ENCODE measurements around the gene GXYLT2. TPM values are rescaled to one million over a fixed set of nuclear protein-coding genes. Genes with fewer than 3 reads are reported as not detected.
"Not testable (repeated sequence)": the region's sequence is repeated elsewhere in the genome, so short reads cannot be mapped to it uniquely, and the experiment has no call there.

The GXYLT2 gene
- total and polyA plus RNA-seq, 4 donors: 1.9 to 46.4 (median 11.5) TPM

- 89 to 91% methylated on average over 14 of the region's 14 CpGs for WGBS, 2 donors
- Histone ChIP-seq H3K27ac (ENCODE audit: low read depth in 1 of 2, low read length in 2 of 2) (no peak overlapping the region), H3K4me3 (ENCODE audit: low read length in 2 of 2) (no peak overlapping the region), H3K36me3 (ENCODE audit: control insufficient read depth in 1 of 2, insufficient read depth in 2 of 2, low read length in 1 of 2) (no peaks in the 10 kb centered on the region), H3K27me3 (ENCODE audit: control insufficient read depth in 1 of 2, insufficient read depth in 2 of 2, low read length in 1 of 2) (no peaks in the 10 kb centered on the region), H3K9me3 (ENCODE audit: control insufficient read depth, low read length) (no peaks in the 10 kb centered on the region), H3K4me1 (ENCODE audit: control insufficient read depth in 1 of 2, insufficient read depth in 2 of 2, low read length in 2 of 2) (peaks cover 0 to 4% of the 10 kb centered on the region in 2 donors)
- DNase-seq: no peak
- intact Hi-C loops (cut with DNase I): no loop called here
- ATAC-seq (ENCODE audit: low FRiP score): no peak
These were observed 26.5 kb downstream of the GXYLT2 start for GRCh38 chr3:72914383-72914782.

- DNase-seq (no peak), ATAC-seq (ENCODE audit: low FRiP score) (no peak)
- no peaks in the 10 kb centered on the region for H3K4me1 ChIP-seq (ENCODE audit: control insufficient read depth in 1 of 2, insufficient read depth in 2 of 2, low read length in 2 of 2)
- no peaks in the 10 kb centered on the region for H3K36me3 ChIP-seq (ENCODE audit: control insufficient read depth in 1 of 2, insufficient read depth in 2 of 2, low read length in 1 of 2)
- H3K27me3 ChIP-seq (ENCODE audit: control insufficient read depth in 1 of 2, insufficient read depth in 2 of 2, low read length in 1 of 2): no peaks in the 10 kb centered on the region
- intact Hi-C loops (cut with DNase I): no loop called here
- 94 to 100% methylated on average over 2 of the region's 2 CpGs for WGBS, 2 donors
- no peak overlapping the region for H3K27ac ChIP-seq (ENCODE audit: low read depth in 1 of 2, low read length in 2 of 2)
- H3K9me3 ChIP-seq (ENCODE audit: control insufficient read depth, low read length): no peaks in the 10 kb centered on the region
- H3K4me3 ChIP-seq (ENCODE audit: low read length in 2 of 2): no peak overlapping the region
These were observed 28.4 kb downstream of the GXYLT2 start for GRCh38 chr3:72916250-72916649.

GRCh38 chr3:72919520-72919919 lies 31.7 kb downstream of the GXYLT2 start:
- H3K27ac ChIP-seq (ENCODE audit: low read depth in 1 of 2, low read length in 2 of 2): no peak overlapping the region
- H3K36me3 ChIP-seq (ENCODE audit: control insufficient read depth in 1 of 2, insufficient read depth in 2 of 2, low read length in 1 of 2): no peaks in the 10 kb centered on the region
- no peaks in the 10 kb centered on the region for H3K9me3 ChIP-seq (ENCODE audit: control insufficient read depth, low read length)
- DNase-seq (no peak), ATAC-seq (ENCODE audit: low FRiP score) (no peak)
- intact Hi-C loops (cut with DNase I): no loop called here
- H3K4me3 ChIP-seq (ENCODE audit: low read length in 2 of 2): no peak overlapping the region
- H3K4me1 ChIP-seq (ENCODE audit: control insufficient read depth in 1 of 2, insufficient read depth in 2 of 2, low read length in 2 of 2): no peaks in the 10 kb centered on the region
- no peaks in the 10 kb centered on the region for H3K27me3 ChIP-seq (ENCODE audit: control insufficient read depth in 1 of 2, insufficient read depth in 2 of 2, low read length in 1 of 2)
- 97% methylated on average over 8 of the region's 8 CpGs for WGBS, 2 donors

DNA sequence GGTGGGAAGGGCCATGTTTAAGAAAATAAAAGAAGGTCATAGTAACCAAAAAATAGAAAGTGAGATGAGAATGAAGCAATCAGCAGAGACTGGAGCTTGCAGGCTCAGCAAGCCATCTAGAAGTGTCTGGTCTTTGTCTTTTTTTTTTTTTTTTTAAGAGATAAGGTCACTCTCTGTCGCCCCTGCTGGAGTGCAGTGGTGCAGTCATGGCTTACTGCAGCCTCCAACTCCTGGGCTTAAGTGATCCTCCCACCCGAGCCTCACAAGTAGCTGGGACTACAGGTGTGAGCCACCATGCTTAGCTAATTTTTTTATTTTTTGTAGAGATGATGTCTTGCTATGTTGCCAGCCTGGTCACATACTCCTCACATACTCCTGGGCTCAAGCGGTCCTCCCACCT lies 36.2 kb downstream of the GXYLT2 start:
- no peak for ATAC-seq (ENCODE audit: low FRiP score)
- WGBS, 2 donors: 89 to 90% methylated on average over 3 of the region's 3 CpGs
- intact Hi-C loops (cut with DNase I): no loop called here

DNA sequence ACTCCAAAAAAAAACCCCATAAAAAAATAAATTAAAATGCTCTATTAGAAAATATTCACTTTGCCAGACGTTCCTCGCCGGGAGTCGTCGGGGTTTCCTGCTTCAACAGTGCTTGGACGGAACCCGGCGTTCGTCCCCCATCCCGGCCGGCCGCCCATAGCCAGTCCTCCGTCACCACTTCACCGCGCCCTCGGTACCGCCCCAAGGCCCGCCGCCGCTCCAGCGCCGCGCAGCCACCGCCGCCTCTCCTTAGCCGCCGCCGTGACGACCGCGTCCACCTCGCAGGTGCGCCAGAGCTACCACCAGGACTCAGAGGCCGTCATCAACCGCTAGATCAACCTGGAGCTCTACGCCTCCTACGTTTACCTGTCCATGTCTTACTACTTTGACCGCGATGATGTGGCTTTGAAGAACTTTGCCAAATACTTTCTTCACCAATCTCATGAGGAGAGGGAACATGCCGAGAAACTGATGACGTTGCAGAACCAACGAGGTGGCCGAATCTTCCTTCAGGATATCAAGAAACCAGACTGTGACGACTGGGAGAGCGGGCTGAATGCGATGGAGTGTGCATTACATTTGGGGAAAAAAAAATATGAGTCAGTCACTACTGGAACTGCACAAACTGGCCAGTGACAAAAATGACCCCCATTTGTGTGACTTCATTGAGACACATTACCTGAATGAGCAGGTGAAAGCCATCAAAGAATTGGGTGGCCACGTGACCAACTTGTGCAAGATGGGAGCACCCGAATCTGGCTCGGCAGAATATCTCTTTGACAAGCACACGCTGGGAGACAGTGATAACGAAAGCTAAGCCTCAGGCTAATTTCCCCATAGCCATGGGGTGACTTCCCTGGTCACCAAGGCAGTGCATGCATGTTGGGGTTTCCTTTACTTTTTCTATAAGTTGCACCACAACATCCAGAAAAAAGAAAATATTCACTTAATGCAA lies 41.2 kb downstream of the GXYLT2 start:
- H3K27ac ChIP-seq (ENCODE audit: low read depth in 1 of 2, low read length in 2 of 2); H3K4me1 ChIP-seq (ENCODE audit: control insufficient read depth in 1 of 2, insufficient read depth in 2 of 2, low read length in 2 of 2); H3K27me3 ChIP-seq (ENCODE audit: control insufficient read depth in 1 of 2, insufficient read depth in 2 of 2, low read length in 1 of 2); H3K4me3 ChIP-seq (ENCODE audit: low read length in 2 of 2); intact Hi-C loops (cut with DNase I); ATAC-seq (ENCODE audit: low FRiP score); H3K9me3 ChIP-seq (ENCODE audit: control insufficient read depth, low read length); H3K36me3 ChIP-seq (ENCODE audit: control insufficient read depth in 1 of 2, insufficient read depth in 2 of 2, low read length in 1 of 2): not testable (repeated sequence)
- peak in 1 of 2 donors; percentile 76 for DNase-seq
- 89% methylated on average over 51 of the region's 51 CpGs for WGBS, 2 donors

More for the DNA sequence above, 36.2 kb downstream of the GXYLT2 start:
- Histone ChIP-seq H3K27ac (ENCODE audit: low read depth in 1 of 2, low read length in 2 of 2) (no peak overlapping the region), H3K4me3 (ENCODE audit: low read length in 2 of 2) (no peak overlapping the region), H3K27me3 (ENCODE audit: control insufficient read depth in 1 of 2, insufficient read depth in 2 of 2, low read length in 1 of 2) (no peaks in the 10 kb centered on the region), H3K4me1 (ENCODE audit: control insufficient read depth in 1 of 2, insufficient read depth in 2 of 2, low read length in 2 of 2) (no peaks in the 10 kb centered on the region), H3K36me3 (ENCODE audit: control insufficient read depth in 1 of 2, insufficient read depth in 2 of 2, low read length in 1 of 2) (peaks cover 0 to 1% of the 10 kb centered on the region in 2 donors), H3K9me3 (ENCODE audit: control insufficient read depth, low read length) (no peaks in the 10 kb centered on the region)
- no peak for DNase-seq

- WGBS, 2 donors: 93 to 96% methylated on average over 4 of the region's 4 CpGs
- no peak overlapping the region for H3K4me3 ChIP-seq (ENCODE audit: low read length in 2 of 2)
- no peak overlapping the region for H3K27ac ChIP-seq (ENCODE audit: low read depth in 1 of 2, low read length in 2 of 2)
- ATAC-seq (ENCODE audit: low FRiP score) (no peak), DNase-seq (no peak)
- H3K4me1 ChIP-seq (ENCODE audit: control insufficient read depth in 1 of 2, insufficient read depth in 2 of 2, low read length in 2 of 2): no peaks in the 10 kb centered on the region
- H3K27me3 ChIP-seq (ENCODE audit: control insufficient read depth in 1 of 2, insufficient read depth in 2 of 2, low read length in 1 of 2): no peaks in the 10 kb centered on the region
- intact Hi-C loops (cut with DNase I): loop anchor here (10.0 kb wide), 1 partner anchor 154 kb away; no protein-coding TSS in a partner anchor
- no peaks in the 10 kb centered on the region for H3K9me3 ChIP-seq (ENCODE audit: control insufficient read depth, low read length)
- peaks cover 0 to 1% of the 10 kb centered on the region in 2 donors for H3K36me3 ChIP-seq (ENCODE audit: control insufficient read depth in 1 of 2, insufficient read depth in 2 of 2, low read length in 1 of 2)
These were observed 42.9 kb downstream of the GXYLT2 start for GRCh38 chr3:72930754-72931153.

- Histone ChIP-seq H3K27me3 (ENCODE audit: control insufficient read depth in 1 of 2, insufficient read depth in 2 of 2, low read length in 1 of 2) (no peaks in the 10 kb centered on the region), H3K4me1 (ENCODE audit: control insufficient read depth in 1 of 2, insufficient read depth in 2 of 2, low read length in 2 of 2) (no peaks in the 10 kb centered on the region), H3K9me3 (ENCODE audit: control insufficient read depth, low read length) (no peaks in the 10 kb centered on the region), H3K36me3 (ENCODE audit: control insufficient read depth in 1 of 2, insufficient read depth in 2 of 2, low read length in 1 of 2) (peaks cover 0 to 1% of the 10 kb centered on the region in 2 donors), H3K4me3 (ENCODE audit: low read length in 2 of 2) (no peak overlapping the region), H3K27ac (ENCODE audit: low read depth in 1 of 2, low read length in 2 of 2) (no peak overlapping the region)
- no peak for ATAC-seq (ENCODE audit: low FRiP score)
- intact Hi-C loops (cut with DNase I): loop anchor here (10.0 kb wide), 1 partner anchor 152 kb away; no protein-coding TSS in a partner anchor
- no peak for DNase-seq
These were observed 44.6 kb downstream of the GXYLT2 start for GRCh38 chr3:72932416-72932815.

- ATAC-seq (ENCODE audit: low FRiP score) (peak; percentile 92), DNase-seq (peak in 1 of 2 donors; percentile 54)
- Histone ChIP-seq H3K36me3 (ENCODE audit: control insufficient read depth in 1 of 2, insufficient read depth in 2 of 2, low read length in 1 of 2) (peaks cover 0 to 2% of the 10 kb centered on the region in 2 donors), H3K27me3 (ENCODE audit: control insufficient read depth in 1 of 2, insufficient read depth in 2 of 2, low read length in 1 of 2) (no peaks in the 10 kb centered on the region), H3K27ac (ENCODE audit: low read depth in 1 of 2, low read length in 2 of 2) (peak overlapping the region in 1 of 2 donors; percentile 9), H3K4me1 (ENCODE audit: control insufficient read depth in 1 of 2, insufficient read depth in 2 of 2, low read length in 2 of 2) (peaks cover 1 to 3% of the 10 kb centered on the region in 2 donors), H3K4me3 (ENCODE audit: low read length in 2 of 2) (no peak overlapping the region), H3K9me3 (ENCODE audit: control insufficient read depth, low read length) (no peaks in the 10 kb centered on the region)
- WGBS, 2 donors: 2 to 5% methylated on average over 5 of the region's 5 CpGs
- intact Hi-C loops (cut with DNase I): loop anchor here (5.0 to 10.0 kb wide), 5 partner anchors 51 to 146 kb away; partner anchors contain the start of genes GXYLT2 (in 1 of the 2) and PPP4R2 (in 1 of the 2)
These were observed 50.8 kb downstream of the GXYLT2 start for GRCh38 chr3:72938471-72939265.

Measured in aorta (tissue), 5 donors.